GM21515 (cell line): ENCODE data around the gene BACH2.

Experiments
- ATAC-seq: cut with Tn5 transposase; IDR thresholded peaks from one replicate; pipeline ENCODE4 v1.9.1; 2021; ENCODE audit not compliant: unreplicated experiment

BACH2 gene

DNA sequence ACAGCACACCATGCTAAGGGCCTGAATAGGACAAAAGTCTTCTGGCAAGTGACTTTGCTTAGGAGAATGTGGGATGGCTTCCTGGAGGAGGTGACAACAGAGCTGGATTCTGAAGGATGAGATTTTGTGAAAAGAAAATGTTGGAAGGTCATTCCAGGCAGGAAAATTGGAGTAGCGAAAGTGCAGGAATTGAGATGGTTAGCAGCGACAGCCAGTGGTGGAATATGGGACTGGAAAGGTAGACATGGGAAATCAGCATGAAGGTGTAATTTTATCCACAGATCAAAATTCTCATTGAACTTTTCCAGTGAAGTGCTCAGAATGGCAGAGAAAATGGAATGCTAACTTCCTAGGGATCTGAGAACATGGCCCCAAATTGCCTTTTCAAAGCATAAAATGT is 5.7 kb upstream of the BACH2 start:
- ATAC-seq = no peak

GRCh38 chr6:90301816-90302215 is 5.2 kb upstream of the BACH2 start:
- ATAC-seq = no peak

GRCh38 chr6:90298459-90299053 is 1.9 kb upstream of the BACH2 start:
- ATAC-seq = no peak

DNA sequence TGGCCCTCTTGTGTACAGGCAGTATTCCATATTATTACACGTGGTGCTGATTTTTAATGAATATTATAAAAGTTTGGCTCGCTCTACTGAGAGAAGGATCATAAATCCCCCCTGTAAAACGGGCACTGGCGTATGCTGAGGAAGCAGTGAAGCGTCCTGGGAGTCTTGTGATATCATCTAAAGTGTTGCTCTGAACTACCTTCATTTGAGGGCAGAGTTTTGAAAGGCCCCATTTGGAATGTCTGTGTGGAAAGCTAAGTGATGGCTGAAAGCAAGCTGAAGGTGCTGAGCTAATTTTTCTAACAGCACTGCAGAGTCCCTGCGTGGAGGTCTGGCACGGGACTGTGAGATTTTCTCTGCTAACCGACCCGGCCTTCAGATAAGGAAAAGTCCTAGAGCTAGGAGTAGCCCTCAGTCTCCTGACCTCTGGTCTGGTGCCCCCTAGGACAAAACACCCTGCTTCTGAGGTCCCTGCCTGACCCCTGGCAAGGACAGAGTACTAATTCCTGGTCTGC is 1.3 kb upstream of the BACH2 start:
- no peak for ATAC-seq

- ATAC-seq = no peak
Observed at GRCh38 chr6:90297115-90297866, 648 bp upstream of the BACH2 start.

DNA sequence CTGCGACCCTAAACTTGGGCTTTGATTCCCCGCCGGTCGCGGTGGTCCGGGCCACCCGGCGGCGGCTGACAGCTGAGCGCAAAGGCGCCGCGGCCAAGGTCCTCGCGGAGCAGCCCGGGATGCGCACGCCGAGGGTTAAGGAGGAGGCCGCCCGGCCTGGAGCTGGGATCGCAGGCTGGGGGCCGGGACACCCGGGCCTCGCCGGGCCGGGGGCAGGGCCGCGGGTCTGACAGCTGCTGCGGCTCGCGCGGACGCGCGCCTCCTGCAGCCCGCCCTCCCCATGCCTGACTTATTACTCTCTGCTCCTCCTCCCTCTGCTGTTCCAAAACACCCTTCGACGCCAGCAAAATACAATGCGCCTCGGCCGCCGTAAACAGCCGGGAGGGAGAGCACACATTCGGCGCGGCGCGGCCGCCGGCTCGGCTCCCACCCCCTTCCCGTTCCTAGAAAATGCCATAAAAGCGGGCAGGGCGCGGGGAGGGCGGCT is 746 bp downstream of the BACH2 start:
- ATAC-seq = peak; percentile 48

GRCh38 chr6:90294989-90295853 is 1.4 kb downstream of the BACH2 start:
- peak; percentile 36 for ATAC-seq

- no peak for ATAC-seq
Observed at GRCh38 chr6:90294614-90294988, 2.0 kb downstream of the BACH2 start.

DNA sequence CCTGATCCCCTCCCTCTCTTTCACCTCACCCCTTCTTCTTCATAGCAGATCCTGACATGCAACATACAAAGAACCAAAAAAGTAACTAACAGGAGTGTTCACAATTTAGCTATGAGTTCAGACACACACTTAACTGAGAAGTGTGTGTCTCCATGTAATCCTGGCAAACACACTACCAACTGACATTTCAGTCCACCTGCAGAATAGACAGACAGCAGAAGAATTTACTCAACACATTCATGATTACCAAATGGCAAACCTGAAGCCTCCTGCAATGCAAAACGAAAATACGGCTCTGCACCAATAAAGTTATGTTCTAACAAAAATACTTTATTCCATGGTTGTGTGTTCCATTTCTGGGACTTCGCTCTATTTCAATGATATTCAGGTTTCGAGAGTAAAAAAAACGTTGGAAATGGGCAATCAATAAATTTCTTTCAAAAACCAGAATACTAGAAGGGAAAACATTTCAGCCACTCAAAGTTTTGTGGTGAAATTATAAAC is 2.6 kb downstream of the BACH2 start:
- ATAC-seq = no peak

DNA sequence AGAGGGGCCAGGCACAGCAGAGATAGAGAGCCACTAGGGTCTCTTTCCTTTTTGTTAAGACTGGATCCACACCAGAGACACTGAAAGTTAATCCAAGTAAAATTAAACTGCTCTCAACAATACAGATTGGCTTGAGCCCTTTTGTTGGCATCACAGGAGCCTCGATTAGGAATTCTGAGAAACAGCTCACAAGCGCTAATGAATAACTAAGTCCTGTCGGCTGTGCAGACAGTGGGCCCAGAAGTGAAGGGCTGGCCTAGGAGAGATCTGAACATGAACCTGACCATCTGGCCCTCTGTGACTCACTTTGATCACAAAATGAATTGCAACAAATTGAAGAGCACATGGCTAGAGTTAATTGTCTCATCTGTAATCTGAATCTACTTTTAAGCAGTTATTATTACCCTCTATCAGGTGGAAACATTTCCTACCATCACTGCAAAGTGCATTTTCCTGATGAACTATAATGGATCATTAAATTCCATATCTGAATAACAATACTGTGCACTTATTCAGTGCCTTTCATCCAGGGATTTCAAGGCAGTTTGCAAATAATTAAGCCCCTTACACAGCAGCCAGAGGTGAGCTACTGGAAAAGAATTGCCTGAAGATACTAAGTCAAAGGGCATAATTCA is 3.2 kb downstream of the BACH2 start:
- ATAC-seq = no peak

GRCh38 chr6:90291565-90291964 is 5.1 kb downstream of the BACH2 start:
- no peak for ATAC-seq

DNA sequence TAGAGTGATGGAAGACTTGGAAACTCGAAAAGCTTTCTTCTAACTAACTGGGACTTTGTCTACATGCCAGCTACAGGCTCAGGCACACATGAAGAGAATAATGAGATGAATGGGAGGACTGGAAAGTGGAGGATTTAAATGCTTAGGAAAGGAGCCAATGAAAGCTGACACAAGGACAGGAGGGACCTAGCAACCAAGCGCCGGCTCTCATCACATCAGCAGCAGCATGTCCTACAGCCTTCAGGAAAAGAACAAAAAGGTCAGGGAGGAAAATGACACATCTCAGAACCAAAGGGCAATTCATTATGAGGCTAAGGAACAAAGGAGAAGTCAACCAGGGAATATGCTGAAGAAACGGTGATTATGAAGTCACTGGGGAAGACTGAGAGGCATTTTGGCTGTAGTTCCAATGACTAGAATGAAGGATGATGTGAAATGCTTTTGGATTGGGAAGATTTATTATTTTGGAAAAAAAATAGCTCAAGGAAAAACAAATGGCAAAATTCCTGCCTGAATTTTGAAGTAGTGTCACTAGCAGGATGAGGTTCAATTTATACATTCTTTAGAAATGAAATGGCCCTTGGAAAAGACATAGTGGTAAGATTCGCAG is 5.7 kb downstream of the BACH2 start:
- no peak for ATAC-seq

GRCh38 chr6:90289902-90290301 is 6.7 kb downstream of the BACH2 start:
- no peak for ATAC-seq

DNA sequence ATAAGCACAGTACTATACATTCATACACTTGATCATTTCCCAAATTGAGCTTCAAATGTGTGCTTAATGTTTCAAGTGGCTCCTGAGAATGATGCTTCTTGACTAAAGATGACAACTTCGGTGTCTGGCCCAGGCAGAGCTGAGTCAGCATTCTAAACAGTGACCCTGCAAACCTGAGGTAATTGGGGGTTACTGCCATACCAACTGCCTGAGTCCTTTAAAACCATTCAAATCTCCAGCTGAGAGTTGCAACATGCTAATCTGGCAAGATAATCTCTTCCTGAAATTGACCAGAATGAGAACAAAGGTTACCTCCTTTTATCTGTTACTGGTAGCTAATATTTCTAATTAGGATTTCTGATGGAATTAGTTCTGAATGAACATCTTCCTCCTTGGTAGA is 8.2 kb downstream of the BACH2 start:
- ATAC-seq = no peak

- no peak for ATAC-seq
Observed at GRCh38 chr6:90286884-90287488, 9.7 kb downstream of the BACH2 start.

DNA sequence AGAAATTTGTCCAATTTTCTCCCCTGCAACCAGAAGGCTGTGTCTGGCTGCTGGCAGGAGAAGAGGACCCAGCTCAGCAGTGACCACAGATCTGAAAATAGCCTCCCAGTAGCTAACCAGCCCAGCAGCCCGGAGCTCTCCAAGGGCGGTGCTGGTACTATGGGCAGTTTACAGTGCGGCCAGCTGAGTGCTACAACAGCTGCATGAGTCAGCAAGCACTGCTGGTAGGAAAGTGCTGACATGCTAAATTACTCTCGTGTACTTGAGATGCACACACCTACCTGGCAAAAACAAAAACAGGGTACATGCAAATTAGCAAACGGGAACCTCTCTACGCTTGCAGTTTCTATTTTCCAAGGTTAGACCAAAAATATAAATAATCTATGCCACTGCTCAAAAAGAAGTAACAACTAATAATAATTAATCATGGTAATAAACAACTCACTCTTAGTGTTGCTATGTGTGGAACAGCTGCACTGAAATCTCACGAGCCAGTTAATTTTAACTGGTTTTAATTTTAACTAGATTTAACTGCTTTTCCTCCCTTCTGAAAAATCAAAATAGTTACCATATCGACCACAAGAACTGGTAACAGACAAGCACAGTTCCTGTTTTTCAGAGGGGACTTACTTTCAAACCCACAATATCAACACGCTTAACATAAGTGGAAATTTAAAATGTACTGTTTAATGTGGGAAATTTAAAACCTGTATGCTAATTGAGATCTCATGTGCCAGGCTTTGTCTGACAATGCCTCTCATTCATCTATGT is 10.8 kb downstream of the BACH2 start:
- ATAC-seq = peak; percentile 69

- peak; percentile 38 for ATAC-seq
Observed at GRCh38 chr6:90285042-90285481, 11.6 kb downstream of the BACH2 start.

- peak; percentile 78 for ATAC-seq
Observed at GRCh38 chr6:90284236-90285041, 12.2 kb downstream of the BACH2 start.
